Endodermal cell (in vitro differentiated cells): ENCODE measurements around the gene ADAMTS17. TPM values are rescaled to one million over a fixed set of nuclear protein-coding genes. Genes with fewer than 3 reads are reported as not detected.

Experiments
- DNase-seq: peaks from one replicate; pipeline ENCODE4 v3.0.0-alpha.2; 2017
- H3K27ac ChIP-seq: 2 replicates; pipeline ENCODE4 v1.5.1; 2013; ENCODE audit warnings: mild to moderate bottlenecking, low read depth, low read length, moderate library complexity
- H3K27me3 ChIP-seq: 2 replicates; pipeline ENCODE4 v1.6.1; 2013; ENCODE audit warnings: mild to moderate bottlenecking, low read length, moderate library complexity; ENCODE audit not compliant: insufficient read depth, control insufficient read depth, poor library complexity, severe bottlenecking
- H3K36me3 ChIP-seq: 2 replicates; pipeline ENCODE4 v1.7.0; 2013; ENCODE audit warnings: mild to moderate bottlenecking, low read length, moderate library complexity; ENCODE audit not compliant: control insufficient read depth, insufficient read depth
- H3K4me1 ChIP-seq: one replicate; pipeline ENCODE4 v1.7.0; 2013; ENCODE audit warnings: low read length; ENCODE audit not compliant: control insufficient read depth, insufficient read depth
- H3K4me3 ChIP-seq: 2 replicates; pipeline ENCODE4 v1.5.1; 2013; ENCODE audit warnings: mild to moderate bottlenecking, low read length, moderate library complexity
- H3K9ac ChIP-seq: 2 replicates; pipeline ENCODE4 v1.6.1; 2013; ENCODE audit warnings: mild to moderate bottlenecking, low read length, moderate library complexity; ENCODE audit not compliant: poor library complexity, severe bottlenecking; ENCODE audit errors: extremely low read depth
- H3K9me3 ChIP-seq: 2 replicates; pipeline ENCODE4 v1.6.1; 2013; ENCODE audit warnings: mild to moderate bottlenecking, low read length, moderate library complexity; ENCODE audit not compliant: control insufficient read depth
- H3K27ac Mint-ChIP-seq: 2 replicates; pipeline ENCODE4 v1.8.0; 2020; ENCODE audit warnings: mixed read lengths
- H3K27me3 Mint-ChIP-seq: 2 replicates; pipeline ENCODE4 v1.8.0; 2021; ENCODE audit warnings: mild to moderate bottlenecking, mixed read lengths; ENCODE audit not compliant: insufficient read depth
- H3K36me3 Mint-ChIP-seq: 2 replicates; pipeline ENCODE4 v1.8.0; 2020; ENCODE audit warnings: low read depth, mixed read lengths
- H3K4me1 Mint-ChIP-seq: 2 replicates; pipeline ENCODE4 v1.8.0; 2020; ENCODE audit warnings: mixed read lengths
- H3K4me3 Mint-ChIP-seq: 2 replicates; pipeline ENCODE4 v1.8.0; 2020; ENCODE audit warnings: mild to moderate bottlenecking, moderate library complexity, mixed read lengths
- H3K9me3 Mint-ChIP-seq: 2 replicates; pipeline ENCODE4 v1.8.0; 2020; ENCODE audit warnings: mild to moderate bottlenecking, mixed read lengths
- WGBS, 2 experiments: methylation state at CpG; one replicate each; pipeline versions ENCODE4 v1.1.5 to v1.1.7; 2013; ENCODE audit warnings: missing lambda C conversion rate in 2 of 2, mixed read lengths in 1 of 2; ENCODE audit not compliant: insufficient coverage in 1 of 2, insufficient read length in 1 of 2; 5-methylcytosine and 5-hydroxymethylcytosine counted together
- total RNA-seq, 2 donors: library from RNA; stranded (reverse); fragmentation: NEBNext Ultra II Directional in 1 of 2; extraction: Animal tissue kit (Norgen Biotek cat#: 25700) in 1 of 2; gene quantifications; 2 replicates in 1 of 2; 3 replicates in 1 of 2; pipeline ENCODE4 v1.2.1, GENCODE V29; 2021
- TF ChIP-seq, protein P1 (sequence below): fragments of 200-600 bp; sonication (generic); conservative IDR thresholded peaks from 2 replicates; pipeline ENCODE4 v1.5.0; 2021; ENCODE audit warnings: antibody characterized with exemption, mild to moderate bottlenecking

Gene ADAMTS17
- total RNA-seq, 2 donors from 2014 or later, result 0.82 to 2.3 TPM

DNA sequence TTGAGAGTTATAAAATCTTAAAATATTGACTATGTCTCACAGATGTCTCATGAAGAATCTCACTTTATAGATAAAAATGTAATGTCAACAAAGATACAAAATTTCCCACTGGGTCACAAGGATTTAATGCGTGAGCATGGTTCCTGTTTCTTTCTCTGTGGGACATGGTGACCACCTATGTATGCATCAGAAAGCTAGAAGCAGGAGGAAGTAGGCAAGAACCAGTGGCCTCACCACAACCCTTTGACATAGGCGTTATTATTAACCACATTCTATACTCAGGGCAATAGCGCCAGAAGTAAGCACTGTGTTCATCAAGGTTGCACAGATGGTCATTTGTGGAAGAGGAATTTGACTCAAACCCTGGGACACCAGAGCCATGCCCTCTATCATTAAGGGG is 11.7 kb upstream of the ADAMTS17 start:
- H3K4me3 ChIP-seq, result no peak overlapping the region
- DNase-seq, result no peak
- 93 to 100% methylated on average over 1 to 3 of the region's 3 CpGs for WGBS, 2 experiments

DNA sequence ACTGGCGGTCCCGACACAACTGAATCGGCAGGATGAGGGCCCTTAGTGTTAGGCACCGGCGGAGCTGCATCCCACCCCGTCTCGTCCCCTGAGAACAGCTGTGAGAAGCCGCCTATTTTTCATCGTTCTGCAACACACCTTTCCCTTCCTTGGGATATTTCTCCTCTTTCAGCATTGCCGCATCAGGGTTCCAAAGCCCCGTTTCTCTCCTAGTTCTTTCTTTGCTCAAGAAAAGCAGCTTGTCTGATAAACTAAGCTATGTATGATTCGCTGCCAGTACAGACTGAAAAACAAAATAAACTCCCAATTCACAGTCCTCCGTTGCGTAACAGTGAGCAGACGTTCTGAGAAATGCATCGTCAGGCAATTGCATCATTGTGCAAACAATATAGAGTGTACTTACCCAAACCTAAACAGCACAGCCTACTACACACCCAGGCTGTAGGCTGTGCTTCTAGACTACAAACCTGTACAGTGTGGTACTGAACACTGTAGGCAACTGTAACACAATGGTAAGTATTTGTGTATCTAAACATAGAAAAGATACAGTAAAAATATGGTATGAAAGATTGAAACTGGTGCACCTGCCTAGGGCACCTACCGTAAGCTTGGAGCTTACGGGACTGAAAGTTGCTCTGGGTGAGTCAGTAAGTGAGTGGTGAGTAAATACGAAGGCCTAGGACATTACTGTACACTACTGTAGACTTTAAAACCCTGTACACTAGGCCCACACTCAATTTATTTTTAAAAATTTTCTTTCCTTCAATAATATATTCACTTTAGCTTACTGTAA is 8.9 kb upstream of the ADAMTS17 start:
- no peak overlapping the region for H3K4me3 ChIP-seq
- H3K36me3 ChIP-seq, result no peaks in the 10 kb centered on the region
- no peaks in the 10 kb centered on the region for H3K9me3 ChIP-seq
- H3K4me1 Mint-ChIP-seq, result no peaks in the 10 kb centered on the region
- H3K36me3 Mint-ChIP-seq, result no peaks in the 10 kb centered on the region
- no peak overlapping the region for H3K27ac ChIP-seq
- TF ChIP-seq, protein P1, sequence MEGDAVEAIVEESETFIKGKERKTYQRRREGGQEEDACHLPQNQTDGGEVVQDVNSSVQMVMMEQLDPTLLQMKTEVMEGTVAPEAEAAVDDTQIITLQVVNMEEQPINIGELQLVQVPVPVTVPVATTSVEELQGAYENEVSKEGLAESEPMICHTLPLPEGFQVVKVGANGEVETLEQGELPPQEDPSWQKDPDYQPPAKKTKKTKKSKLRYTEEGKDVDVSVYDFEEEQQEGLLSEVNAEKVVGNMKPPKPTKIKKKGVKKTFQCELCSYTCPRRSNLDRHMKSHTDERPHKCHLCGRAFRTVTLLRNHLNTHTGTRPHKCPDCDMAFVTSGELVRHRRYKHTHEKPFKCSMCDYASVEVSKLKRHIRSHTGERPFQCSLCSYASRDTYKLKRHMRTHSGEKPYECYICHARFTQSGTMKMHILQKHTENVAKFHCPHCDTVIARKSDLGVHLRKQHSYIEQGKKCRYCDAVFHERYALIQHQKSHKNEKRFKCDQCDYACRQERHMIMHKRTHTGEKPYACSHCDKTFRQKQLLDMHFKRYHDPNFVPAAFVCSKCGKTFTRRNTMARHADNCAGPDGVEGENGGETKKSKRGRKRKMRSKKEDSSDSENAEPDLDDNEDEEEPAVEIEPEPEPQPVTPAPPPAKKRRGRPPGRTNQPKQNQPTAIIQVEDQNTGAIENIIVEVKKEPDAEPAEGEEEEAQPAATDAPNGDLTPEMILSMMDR, result no peak
- no peaks in the 10 kb centered on the region for H3K4me1 ChIP-seq
- peaks cover 51% of the 10 kb centered on the region for H3K27me3 Mint-ChIP-seq
- DNase-seq, result no peak
- 67 to 69% methylated on average over 19 of the region's 19 CpGs for WGBS, 2 experiments
- H3K9me3 Mint-ChIP-seq, result no peaks in the 10 kb centered on the region
- peak overlapping the region; percentile 86 for H3K4me3 Mint-ChIP-seq
- H3K27me3 ChIP-seq, result peaks cover 11% of the 10 kb centered on the region
- no peak overlapping the region for H3K9ac ChIP-seq
- H3K27ac Mint-ChIP-seq, result no peak overlapping the region

More for the DNA sequence above, 11.7 kb upstream of the ADAMTS17 start:
- no peaks in the 10 kb centered on the region for H3K9me3 ChIP-seq
- H3K27ac ChIP-seq, result no peak overlapping the region
- H3K9ac ChIP-seq, result no peak overlapping the region
- H3K9me3 Mint-ChIP-seq, result peaks cover 5% of the 10 kb centered on the region
- peaks cover 6% of the 10 kb centered on the region for H3K27me3 ChIP-seq
- H3K36me3 ChIP-seq, result no peaks in the 10 kb centered on the region
- TF ChIP-seq, protein P1, result no peak
- H3K27ac Mint-ChIP-seq, result no peak overlapping the region
- no peaks in the 10 kb centered on the region for H3K36me3 Mint-ChIP-seq
- no peaks in the 10 kb centered on the region for H3K4me1 Mint-ChIP-seq
- H3K4me1 ChIP-seq, result no peaks in the 10 kb centered on the region
- H3K4me3 Mint-ChIP-seq, result no peak overlapping the region
- H3K27me3 Mint-ChIP-seq, result peaks cover 35% of the 10 kb centered on the region

DNA sequence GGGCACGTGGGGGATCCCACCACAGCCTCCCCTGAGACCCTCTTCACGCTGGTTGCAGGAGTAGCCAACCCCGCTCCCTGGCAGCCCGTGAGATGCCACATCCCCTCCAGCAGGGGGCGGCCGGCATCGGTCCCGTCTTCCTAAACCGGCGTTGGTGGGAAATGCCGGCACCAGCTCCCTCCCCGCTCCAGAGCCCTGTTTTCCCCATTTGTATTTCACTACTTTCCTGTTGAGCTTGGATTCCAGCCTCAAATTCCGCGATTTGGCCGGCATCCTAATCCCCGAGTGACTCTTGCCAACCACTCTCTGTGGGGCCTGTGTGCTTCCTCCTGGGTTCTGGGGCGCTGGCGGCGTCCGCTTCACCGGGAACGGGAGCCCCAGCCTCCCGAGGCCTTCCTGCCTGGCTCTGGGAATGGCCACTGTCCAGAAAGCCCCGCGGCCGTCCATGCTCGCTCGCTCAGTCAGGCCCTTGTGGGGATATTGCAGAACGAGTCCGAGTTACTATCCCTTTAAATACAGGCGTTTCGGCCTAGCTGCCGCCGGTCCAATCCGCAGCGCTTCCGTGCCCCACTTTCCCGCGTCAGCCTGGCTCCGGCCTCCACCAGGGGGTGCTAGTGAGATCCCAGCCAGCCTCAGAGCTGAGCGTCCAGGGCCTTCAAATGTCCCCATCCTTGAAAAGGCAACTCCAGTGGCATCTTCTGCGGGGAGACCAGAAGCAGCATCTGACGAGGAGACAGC is 8.1 kb upstream of the ADAMTS17 start:
- Histone ChIP-seq H3K4me3 (peak overlapping the region; percentile 96), H3K9me3 (no peaks in the 10 kb centered on the region), H3K27me3 (peaks cover 17% of the 10 kb centered on the region), H3K4me1 (no peaks in the 10 kb centered on the region), H3K9ac (peak overlapping the region; percentile 74), H3K27ac (no peak overlapping the region), H3K36me3 (no peaks in the 10 kb centered on the region)
- TF ChIP-seq, protein P1, result peak; percentile 80
- Mint-ChIP-seq H3K4me1 (no peaks in the 10 kb centered on the region), H3K4me3 (peak overlapping the region; percentile 86), H3K36me3 (no peaks in the 10 kb centered on the region), H3K9me3 (no peaks in the 10 kb centered on the region), H3K27ac (peak overlapping the region; percentile 79), H3K27me3 (peaks cover 55% of the 10 kb centered on the region)
- DNase-seq, result peak; percentile 99
- 2 to 5% methylated on average over 36 to 43 of the region's 43 CpGs for WGBS, 2 experiments
